Astrocyte (in vitro differentiated cells and primary cell): ENCODE measurements around the gene SDK1. TPM values are rescaled to one million over a fixed set of nuclear protein-coding genes. Genes with fewer than 3 reads are reported as not detected.

Experiments used
- DNase-seq: peaks from one replicate; pipeline ENCODE4 v3.0.0-alpha.2; 2010; ENCODE audit warnings: low read depth
- FAIRE-seq: peaks from 2 replicates; lab custom pipeline; 2011; peaks lifted over from hg19 to GRCh38; lab: Jason Lieb, UNC
- H2AFZ ChIP-seq: 2 replicates; pipeline ENCODE4 v1.6.0; 2012; ENCODE audit warnings: low read depth, low read length, inconsistent platforms
- H3K27ac ChIP-seq: 2 replicates; pipeline ENCODE4 v1.5.1; 2011; ENCODE audit warnings: low read depth, low read length, inconsistent platforms
- H3K27me3 ChIP-seq: 2 replicates; pipeline ENCODE4 v1.6.0; 2011; ENCODE audit warnings: low read length, inconsistent platforms; ENCODE audit not compliant: insufficient read depth
- H3K36me3 ChIP-seq: 2 replicates; pipeline ENCODE4 v1.5.1; 2011; ENCODE audit warnings: low read length, inconsistent platforms; ENCODE audit not compliant: insufficient read depth
- H3K4me1 ChIP-seq: 2 replicates; pipeline ENCODE4 v1.5.1; 2011; ENCODE audit warnings: low read length, inconsistent platforms; ENCODE audit not compliant: insufficient read depth
- H3K4me2 ChIP-seq: 2 replicates; pipeline ENCODE4 v1.6.0; 2012; ENCODE audit warnings: low read length, inconsistent platforms
- H3K4me3 ChIP-seq: 2 replicates; pipeline ENCODE4 v1.5.1; 2011; ENCODE audit warnings: low read depth, mild to moderate bottlenecking, low read length, inconsistent platforms; ENCODE audit not compliant: insufficient read depth
- H3K79me2 ChIP-seq: 2 replicates; pipeline ENCODE4 v1.6.0; 2012; ENCODE audit warnings: mild to moderate bottlenecking, low read length, inconsistent platforms; ENCODE audit not compliant: insufficient read depth
- H3K9ac ChIP-seq: 2 replicates; pipeline ENCODE4 v1.6.0; 2012; ENCODE audit warnings: mild to moderate bottlenecking, low read length, inconsistent platforms
- H3K9me3 ChIP-seq: 2 replicates; pipeline ENCODE4 v1.5.1; 2012; ENCODE audit warnings: low read depth, mild to moderate bottlenecking, low read length, inconsistent platforms; ENCODE audit not compliant: insufficient read depth
- H4K20me1 ChIP-seq: 2 replicates; pipeline ENCODE4 v1.6.0; 2012; ENCODE audit warnings: low read length, inconsistent platforms; ENCODE audit not compliant: insufficient read depth
- H3K27ac Mint-ChIP-seq: one replicate; pipeline ENCODE4 v1.8.0; 2021; ENCODE audit warnings: mild to moderate bottlenecking, mixed read lengths; ENCODE audit not compliant: unreplicated experiment
- H3K27me3 Mint-ChIP-seq: one replicate; pipeline ENCODE4 v1.8.0; 2021; ENCODE audit warnings: low read depth, mixed read lengths; ENCODE audit not compliant: unreplicated experiment
- H3K36me3 Mint-ChIP-seq: one replicate; pipeline ENCODE4 v1.8.0; 2021; ENCODE audit warnings: low read depth, mixed read lengths; ENCODE audit not compliant: unreplicated experiment
- H3K4me1 Mint-ChIP-seq: one replicate; pipeline ENCODE4 v1.8.0; 2021; ENCODE audit warnings: low read depth, mixed read lengths; ENCODE audit not compliant: unreplicated experiment
- H3K4me3 Mint-ChIP-seq: one replicate; pipeline ENCODE4 v1.8.0; 2021; ENCODE audit warnings: mild to moderate bottlenecking, moderate library complexity, mixed read lengths; ENCODE audit not compliant: unreplicated experiment
- H3K9me3 Mint-ChIP-seq: one replicate; pipeline ENCODE4 v1.8.0; 2021; ENCODE audit warnings: mild to moderate bottlenecking, mixed read lengths; ENCODE audit not compliant: unreplicated experiment
- CTCF ChIP-seq: IDR thresholded peaks from 2 replicates; pipeline ENCODE4 v1.5.1; 2011; ENCODE audit warnings: low read depth, mild to moderate bottlenecking, inconsistent platforms, low read length, moderate library complexity; ENCODE audit not compliant: insufficient read depth
- EZH2 ChIP-seq: IDR thresholded peaks from 2 replicates; pipeline ENCODE4 v1.6.1; 2012; ENCODE audit warnings: mild to moderate bottlenecking, low read length, inconsistent platforms; ENCODE audit not compliant: insufficient read depth
- total RNA-seq: library from RNA; stranded (reverse); gene quantifications from 2 replicates; pipeline ENCODE4 v1.2.1, GENCODE V29; 2021

The SDK1 gene
- total RNA-seq, 1 donor from 2014 or later, result 4.2 TPM

- Mint-ChIP-seq H3K27me3 (peaks cover 21% of the 10 kb centered on the region), H3K4me1 (peaks cover 2% of the 10 kb centered on the region), H3K4me3 (no peak overlapping the region), H3K36me3 (no peaks in the 10 kb centered on the region), H3K27ac (no peak overlapping the region), H3K9me3 (no peaks in the 10 kb centered on the region)
- Histone ChIP-seq H3K79me2 (no peaks in the 10 kb centered on the region), H3K36me3 (no peaks in the 10 kb centered on the region), H3K27ac (no peak overlapping the region), H3K4me1 (no peaks in the 10 kb centered on the region), H3K4me2 (no peak overlapping the region), H3K27me3 (no peaks in the 10 kb centered on the region), H4K20me1 (no peaks in the 10 kb centered on the region), H2AFZ (no peak overlapping the region), H3K9me3 (no peaks in the 10 kb centered on the region), H3K4me3 (no peak overlapping the region), H3K9ac (no peak overlapping the region)
- FAIRE-seq (no peak), DNase-seq (no peak)
- TF ChIP-seq CTCF (no peak), EZH2 (no peak)
Observed at GRCh38 chr7:4100148-4100547, 799.1 kb downstream of the SDK1 start.

GRCh38 chr7:4100691-4101090, 799.6 kb downstream of the SDK1 start:
- Mint-ChIP-seq H3K4me1 (peaks cover 2% of the 10 kb centered on the region), H3K9me3 (no peaks in the 10 kb centered on the region), H3K36me3 (no peaks in the 10 kb centered on the region), H3K27me3 (peaks cover 23% of the 10 kb centered on the region), H3K27ac (no peak overlapping the region), H3K4me3 (no peak overlapping the region)
- TF ChIP-seq CTCF, result no peak
- TF ChIP-seq EZH2, result no peak
- H3K4me1 ChIP-seq, result no peaks in the 10 kb centered on the region
- H3K9me3 ChIP-seq, result no peaks in the 10 kb centered on the region
- H3K4me3 ChIP-seq, result no peak overlapping the region
- H4K20me1 ChIP-seq, result no peaks in the 10 kb centered on the region
- H2AFZ ChIP-seq, result no peak overlapping the region
- H3K27me3 ChIP-seq, result no peaks in the 10 kb centered on the region
- FAIRE-seq (no peak), DNase-seq (no peak)
- no peak overlapping the region for H3K9ac ChIP-seq
- no peaks in the 10 kb centered on the region for H3K79me2 ChIP-seq
- H3K36me3 ChIP-seq, result no peaks in the 10 kb centered on the region
- no peak overlapping the region for H3K27ac ChIP-seq
- H3K4me2 ChIP-seq, result no peak overlapping the region

DNA sequence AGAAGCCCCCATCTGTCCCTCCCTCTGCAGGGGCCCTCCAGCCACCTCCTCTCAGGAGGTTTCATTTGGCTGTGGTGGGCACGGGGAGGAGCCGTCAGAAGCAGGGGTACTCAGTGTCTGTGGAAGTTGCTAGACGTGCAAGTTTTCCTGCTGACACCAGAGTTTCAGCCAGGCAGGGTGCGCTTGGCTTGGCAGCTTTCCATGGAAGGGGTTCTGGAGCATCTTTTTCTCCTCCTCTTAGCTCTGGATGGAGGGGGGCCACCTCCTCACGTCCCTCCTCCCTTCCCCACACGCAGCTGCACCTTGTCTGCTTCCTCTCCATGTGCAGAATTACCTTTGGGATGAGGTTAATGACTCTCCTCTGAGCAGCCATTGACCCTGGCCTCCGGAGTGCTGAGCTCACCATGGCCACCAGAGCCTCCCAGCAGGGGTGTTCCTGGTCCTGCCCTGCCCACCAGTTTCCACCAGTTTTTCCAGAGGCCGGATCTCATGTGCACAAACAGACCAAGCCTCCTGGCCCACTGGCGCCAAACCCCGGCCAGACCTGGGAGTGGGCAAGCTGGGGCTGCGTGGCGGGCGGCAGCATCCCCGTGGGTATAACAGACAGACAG, 801.3 kb downstream of the SDK1 start:
- H3K9ac ChIP-seq, result no peak overlapping the region
- no peaks in the 10 kb centered on the region for H3K27me3 ChIP-seq
- TF ChIP-seq CTCF (no peak), EZH2 (no peak)
- H3K79me2 ChIP-seq, result no peaks in the 10 kb centered on the region
- H3K4me3 Mint-ChIP-seq, result no peak overlapping the region
- H2AFZ ChIP-seq, result no peak overlapping the region
- no peak overlapping the region for H3K27ac Mint-ChIP-seq
- H3K4me1 Mint-ChIP-seq, result peaks cover 2% of the 10 kb centered on the region
- no peak for FAIRE-seq
- H3K4me3 ChIP-seq, result no peak overlapping the region
- no peaks in the 10 kb centered on the region for H3K4me1 ChIP-seq
- DNase-seq, result no peak
- no peaks in the 10 kb centered on the region for H4K20me1 ChIP-seq
- H3K9me3 Mint-ChIP-seq, result no peaks in the 10 kb centered on the region
- peaks cover 28% of the 10 kb centered on the region for H3K27me3 Mint-ChIP-seq
- H3K36me3 ChIP-seq, result no peaks in the 10 kb centered on the region
- no peaks in the 10 kb centered on the region for H3K36me3 Mint-ChIP-seq
- no peak overlapping the region for H3K4me2 ChIP-seq
- no peak overlapping the region for H3K27ac ChIP-seq
- H3K9me3 ChIP-seq, result no peaks in the 10 kb centered on the region
